Measurements from ENCODE around the gene DLG2. TPM values are rescaled to one million over a fixed set of nuclear protein-coding genes. Genes with fewer than 3 reads are reported as not detected.

Gene DLG2
- total and polyA plus RNA-seq, 12 donors = 1.0 to 14.8 (median 7.4) TPM

DNA sequence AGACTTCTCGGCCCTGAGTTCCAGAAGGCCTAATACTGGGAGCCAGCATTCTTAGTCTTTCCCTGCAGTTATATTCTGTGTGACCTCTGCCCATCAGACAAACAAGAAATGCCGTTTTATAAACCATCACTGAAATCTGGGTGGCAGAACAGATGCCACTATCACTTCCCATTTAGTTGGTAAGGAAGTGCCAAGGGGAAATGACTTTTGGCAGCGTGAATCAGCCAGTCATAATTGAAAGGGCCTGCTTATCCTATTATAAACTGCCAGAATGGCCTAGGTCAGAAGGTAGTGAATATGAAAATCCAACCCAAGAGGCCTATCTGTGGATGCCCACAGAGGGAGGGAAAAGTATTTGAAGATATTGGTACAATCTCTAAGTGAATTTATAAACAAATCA, 1694.1 kb downstream of the DLG2 start:
- WGBS, 2 donors = 72 to 74% methylated on average over 3 of the region's 3 CpGs
- Histone ChIP-seq H3K4me1 (no peaks in the 10 kb centered on the region), H3K4me3 (no peak overlapping the region), H3K9me3 (no peaks in the 10 kb centered on the region), H3K36me3 (no peaks in the 10 kb centered on the region), H3K27me3 (no peaks in the 10 kb centered on the region), H3K27ac (no peak overlapping the region)
- no peak for TF ChIP-seq CTCF (IDR thresholded peaks at IDR 0.05)
- ATAC-seq (no peak), DNase-seq (no peak)
- intact Hi-C loops (cut with DNase I) = no loop called here

DNA sequence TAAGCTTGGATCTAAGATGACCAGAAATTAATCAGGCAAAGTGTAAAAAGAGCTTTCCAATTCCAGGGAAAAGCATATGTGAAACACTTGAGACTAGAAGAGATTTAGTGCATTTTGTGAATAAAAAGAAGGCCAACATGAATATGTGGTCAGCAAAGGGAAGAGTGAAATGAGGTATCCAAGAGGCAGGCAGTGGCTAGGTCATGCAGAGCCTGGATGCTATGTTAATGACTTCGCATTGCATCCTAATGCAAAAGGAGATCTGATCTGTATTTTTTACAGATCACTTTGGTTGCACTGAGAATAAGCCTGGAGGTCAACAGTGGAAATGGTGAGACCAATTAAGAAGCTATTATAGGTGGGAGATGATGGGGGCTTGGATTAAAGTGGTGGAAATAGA, 1699.7 kb downstream of the DLG2 start:
- H3K27ac ChIP-seq = no peak overlapping the region
- no peak overlapping the region for H3K4me3 ChIP-seq
- TF ChIP-seq CTCF (IDR thresholded peaks at IDR 0.05) = no peak
- peaks cover 0 to 8% (median 0%) of the 10 kb centered on the region in 11 donors for H3K9me3 ChIP-seq
- ATAC-seq (no peak), DNase-seq (no peak)
- intact Hi-C loops (cut with DNase I) = no loop called here
- no peaks in the 10 kb centered on the region for H3K27me3 ChIP-seq
- H3K36me3 ChIP-seq = no peaks in the 10 kb centered on the region
- H3K4me1 ChIP-seq = no peaks in the 10 kb centered on the region
- 95 to 96% methylated on average over 1 of the region's 1 CpG for WGBS, 2 donors

- no peak overlapping the region for H3K4me3 ChIP-seq
- no peaks in the 10 kb centered on the region for H3K36me3 ChIP-seq
- H3K27me3 ChIP-seq = no peaks in the 10 kb centered on the region
- ATAC-seq = no peak
- DNase-seq = no peak
- peaks cover 0 to 5% (median 0%) of the 10 kb centered on the region in 9 donors for H3K4me1 ChIP-seq
- intact Hi-C loops (cut with DNase I) = no loop called here
- WGBS, 2 donors = 81 to 86% methylated on average over 6 of the region's 6 CpGs
- no peak for TF ChIP-seq CTCF (IDR thresholded peaks at IDR 0.05)
- peaks cover 0 to 8% (median 0%) of the 10 kb centered on the region in 11 donors for H3K9me3 ChIP-seq
- H3K27ac ChIP-seq = no peak overlapping the region
Observed at GRCh38 chr11:83924795-83925542, 1702.2 kb downstream of the DLG2 start.

DNA sequence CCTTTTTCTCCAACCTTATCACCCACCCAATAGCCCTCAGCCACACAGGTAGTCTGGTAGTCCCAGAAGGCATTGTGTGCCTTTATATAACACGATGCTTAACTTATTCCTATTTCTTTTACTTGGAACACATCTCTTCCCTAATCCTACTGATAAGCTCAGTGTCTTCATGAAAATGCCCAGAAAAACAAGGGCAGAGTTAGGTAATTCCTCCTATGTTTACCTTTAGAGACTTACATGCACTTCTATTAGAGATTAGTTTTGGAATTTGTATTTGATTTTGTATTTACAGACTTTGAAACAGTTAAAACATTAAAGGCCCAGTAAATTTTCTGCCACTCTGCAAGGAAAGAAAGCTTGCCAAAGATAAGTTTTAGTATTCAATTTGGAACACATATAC, 1703.2 kb downstream of the DLG2 start:
- Histone ChIP-seq H3K9me3 (peaks cover 0 to 8% (median 0%) of the 10 kb centered on the region in 11 donors), H3K4me1 (peaks cover 0 to 5% (median 0%) of the 10 kb centered on the region in 9 donors), H3K4me3 (no peak overlapping the region), H3K27me3 (no peaks in the 10 kb centered on the region), H3K36me3 (no peaks in the 10 kb centered on the region), H3K27ac (no peak overlapping the region)
- 62 to 65% methylated on average over 1 of the region's 1 CpG for WGBS, 2 donors
- DNase-seq (no peak), ATAC-seq (no peak)
- TF ChIP-seq CTCF (IDR thresholded peaks at IDR 0.05) = no peak
- intact Hi-C loops (cut with DNase I) = no loop called here

Data from heart right ventricle (tissue), 16 donors.